Measurements from ENCODE around the gene SCYGR2. TPM values are rescaled to one million over a fixed set of nuclear protein-coding genes. Genes with fewer than 3 reads are reported as not detected.

Gene SCYGR2, protein sequence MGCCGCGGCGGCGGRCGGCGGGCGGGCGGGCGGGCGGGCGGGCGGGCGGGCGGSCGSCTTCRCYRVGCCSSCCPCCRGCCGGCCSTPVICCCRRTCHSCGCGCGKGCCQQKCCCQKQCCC
- not detected in 2 replicates for total RNA-seq

DNA sequence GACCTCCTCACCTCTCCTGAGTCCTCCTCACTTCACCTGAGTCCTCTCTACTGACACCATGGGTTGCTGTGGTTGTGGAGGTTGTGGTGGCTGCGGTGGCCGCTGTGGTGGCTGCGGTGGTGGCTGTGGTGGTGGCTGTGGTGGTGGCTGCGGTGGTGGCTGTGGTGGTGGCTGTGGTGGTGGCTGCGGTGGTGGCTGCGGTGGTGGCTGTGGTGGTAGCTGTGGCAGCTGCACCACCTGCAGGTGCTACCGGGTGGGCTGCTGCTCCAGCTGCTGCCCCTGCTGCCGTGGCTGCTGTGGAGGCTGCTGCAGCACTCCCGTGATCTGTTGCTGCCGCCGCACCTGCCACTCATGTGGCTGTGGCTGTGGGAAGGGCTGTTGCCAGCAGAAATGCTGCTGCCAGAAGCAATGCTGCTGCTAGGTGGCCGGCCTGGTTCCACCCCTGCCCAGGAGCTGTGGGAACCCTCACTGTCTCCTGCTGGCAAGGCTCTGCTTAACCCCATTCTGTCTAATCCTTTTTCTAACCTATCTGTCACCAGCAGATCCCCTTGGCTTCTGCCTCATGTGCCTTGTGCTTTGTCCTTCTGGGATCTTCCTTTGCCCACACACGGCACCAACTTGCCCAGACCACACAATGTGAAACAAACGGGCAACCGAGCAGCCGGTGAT is at the start of gene SCYGR2:
TSS of gene SCYGR2 (plus strand) at position 59 of the 669 bp plus-strand sequence. CDS start at position 59, 0 bp downstream.

DNA sequence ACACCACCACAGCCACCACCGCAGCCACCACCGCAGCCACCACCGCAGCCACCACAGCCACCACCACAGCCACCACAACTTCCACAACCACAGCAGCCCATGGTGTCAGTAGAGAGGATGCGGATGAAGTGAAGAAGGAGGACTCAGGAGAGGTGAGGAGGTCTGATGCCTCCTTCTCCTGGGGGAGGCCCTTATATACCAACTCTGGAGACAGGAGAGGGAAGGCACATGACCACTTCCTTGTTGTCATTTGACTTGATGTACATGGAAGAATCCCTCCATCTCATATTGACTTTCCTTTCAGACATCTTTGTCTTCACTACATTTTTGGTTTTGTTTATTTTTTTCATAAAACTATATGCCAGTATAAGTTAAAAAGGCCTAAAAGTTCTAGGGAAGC is 16.0 kb downstream of the SCYGR2 start, which contains the start of gene SCYGR3:
TSS of gene SCYGR3 (minus strand) at position 101 of the 400 bp plus-strand sequence. CDS start at position 101, 0 bp downstream.

DNA sequence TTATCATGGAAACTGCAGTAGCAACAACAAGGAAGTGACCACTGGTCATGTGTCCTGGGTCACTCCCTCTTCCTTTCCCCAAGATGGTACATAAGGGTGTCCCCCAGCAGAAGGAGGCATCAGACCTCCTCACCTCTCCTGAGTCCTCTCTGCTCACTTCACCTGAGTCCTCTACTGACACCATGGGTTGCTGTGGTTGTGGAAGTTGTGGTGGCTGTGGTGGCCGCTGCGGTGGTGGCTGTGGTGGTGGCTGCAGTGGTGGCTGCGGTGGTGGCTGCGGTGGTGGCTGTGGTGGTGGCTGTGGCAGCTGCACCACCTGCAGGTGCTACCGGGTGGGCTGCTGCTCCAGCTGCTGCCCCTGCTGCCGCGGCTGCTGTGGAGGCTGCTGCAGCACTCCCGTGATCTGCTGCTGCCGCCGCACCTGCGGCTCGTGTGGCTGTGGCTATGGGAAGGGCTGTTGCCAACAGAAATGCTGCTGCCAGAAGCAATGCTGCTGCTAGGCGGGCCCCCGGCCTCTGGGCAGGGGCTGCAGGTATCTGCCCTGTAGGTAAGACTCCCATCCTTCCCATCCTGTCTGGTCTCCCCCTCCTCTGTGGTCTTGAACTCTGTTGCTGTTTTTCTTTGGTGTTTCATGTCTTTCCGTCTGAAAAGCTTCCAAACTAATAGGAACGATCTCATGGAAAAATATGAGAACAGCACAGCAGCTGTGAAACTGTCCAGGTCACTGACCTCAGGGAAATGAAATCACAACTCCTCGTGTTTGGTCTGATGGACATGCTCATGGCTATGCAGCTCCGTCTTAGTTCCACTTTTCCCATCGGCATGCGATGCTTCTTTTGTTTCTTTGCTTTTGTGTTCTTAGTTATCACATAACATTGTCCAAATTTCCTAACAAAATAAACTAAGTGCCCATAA is 18.9 kb downstream of the SCYGR2 start, which contains the start of gene SCYGR4:
TSS of gene SCYGR4 (plus strand) at position 183 of the 915 bp plus-strand sequence. CDS start at position 183, 0 bp downstream.

Other genes starting within 250 kb of the SCYGR2 start
- gene TM4SF20, start 219.6 kb upstream of the SCYGR2 start, total RNA-seq, result not detected in 2 replicates
- gene SCYGR1, start 210.9 kb upstream of the SCYGR2 start, total RNA-seq, result not detected in 2 replicates
- gene AGFG1, start 126.7 kb upstream of the SCYGR2 start, total RNA-seq, result 18.6 and 59.1 TPM in 2 replicates
- gene SCYGR3, start 15.9 kb downstream of the SCYGR2 start, total RNA-seq, result not detected in 2 replicates
- gene SCYGR4, start 18.6 kb downstream of the SCYGR2 start, total RNA-seq, result not detected in 2 replicates
- not detected in 2 replicates for gene SCYGR5, start 67.9 kb downstream of the SCYGR2 start, total RNA-seq
- not detected in 2 replicates for gene SLC19A3, start 119.1 kb downstream of the SCYGR2 start, total RNA-seq
- not detected in 2 replicates for gene SCYGR6, start 125.9 kb downstream of the SCYGR2 start, total RNA-seq
- not detected in 2 replicates for gene SCYGR7, start 129.4 kb downstream of the SCYGR2 start, total RNA-seq
- gene SCYGR8, start 147.0 kb downstream of the SCYGR2 start, total RNA-seq, result not detected in 2 replicates
- 0.49 and 5.5 TPM in 2 replicates for gene CCL20, start 214.9 kb downstream of the SCYGR2 start, total RNA-seq